HepG2 (cell line): ENCODE results near the gene C20orf96.

Experiments
- IRF1 ChIP-seq: sonication (generic); formaldehyde crosslinking; IDR thresholded peaks from 2 replicates; pipeline ENCODE4 v1.4.0; 2020; ENCODE audit warnings: low read depth, mild to moderate bottlenecking, missing genetic modification reagents
- MAFK ChIP-seq, 2 experiments: IDR thresholded peaks in 1 of 2; conservative IDR thresholded peaks in 1 of 2; 2 replicates each; pipeline ENCODE4 v1.6.1; 2011; ENCODE audit warnings: improper control_type of control experiment in 2 of 2, low read length in 2 of 2
- RARG ChIP-seq: sonication (generic); formaldehyde crosslinking; IDR thresholded peaks from 2 replicates; pipeline ENCODE4 v1.4.0; 2020; ENCODE audit warnings: low read depth, mild to moderate bottlenecking, missing genetic modification reagents
- SMYD3 ChIP-seq: sonication (generic); formaldehyde crosslinking; IDR thresholded peaks from 2 replicates; pipeline ENCODE4 v1.8.1; 2023; ENCODE audit warnings: mild to moderate bottlenecking, missing genetic modification reagents

- no peak for TF ChIP-seq IRF1
- TF ChIP-seq SMYD3 (CRISPR knock-in tag), result no peak
- no peak for TF ChIP-seq MAFK (conservative IDR thresholded peaks at IDR 0.05 in 1 of 2, IDR thresholded peaks at IDR 0.05 in 1 of 2; ENCODE audit: low read length in 2 of 2)
- no peak for TF ChIP-seq RARG (CRISPR knock-in tag)
These were observed 19.5 kb downstream of the C20orf96 start for GRCh38 chr20:271069-271468.
